GM21737 (cell line): ENCODE data around the gene STXBP5.
A peak's percentile ranks its signal among the peaks of the same experiment; 100 is the strongest.

Experiments
- ATAC-seq: cut with Tn5 transposase; IDR thresholded peaks from one replicate; pipeline ENCODE4 v1.9.1; 2021; ENCODE audit warnings: mild to moderate bottlenecking, moderate library complexity; ENCODE audit not compliant: unreplicated experiment

The STXBP5 gene

DNA sequence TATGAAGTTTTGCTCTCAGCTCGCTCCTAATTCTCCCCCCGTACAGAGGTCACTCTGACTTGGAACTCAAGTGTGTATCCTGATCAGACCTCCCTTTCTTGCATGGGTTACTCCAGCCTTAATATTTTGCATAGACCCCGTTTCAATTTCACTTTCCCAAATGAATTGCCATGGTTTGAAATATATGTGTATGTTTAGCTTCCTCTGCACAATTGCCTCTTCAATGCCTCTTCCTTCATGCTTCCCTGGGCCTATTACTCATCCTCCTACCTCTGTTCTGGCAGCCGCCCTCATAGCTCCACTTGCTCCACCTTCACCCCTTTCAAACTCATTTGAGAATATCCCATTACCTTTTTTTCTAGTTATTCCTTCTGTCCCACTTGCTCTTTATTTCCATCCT, 214.3 kb downstream of the STXBP5 start:
- ATAC-seq: peak; percentile 75

DNA sequence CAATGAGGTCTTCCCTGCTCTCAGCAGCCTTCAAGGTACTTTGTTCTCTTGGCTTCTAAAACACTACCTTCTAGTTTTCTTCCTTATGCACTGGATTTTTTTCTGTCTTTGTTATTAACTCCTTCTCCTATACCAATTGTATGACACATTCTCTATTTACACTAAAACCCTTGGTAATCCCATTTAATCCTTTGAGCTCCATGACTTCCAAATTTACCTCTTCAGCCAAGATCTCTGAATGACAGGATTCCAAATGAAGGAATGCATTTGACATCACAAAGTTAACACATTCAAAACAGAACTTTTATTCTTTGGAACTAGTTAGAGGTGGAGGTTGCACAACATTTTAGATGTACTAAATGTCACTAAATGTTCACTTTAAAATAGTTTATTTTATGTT, 217.7 kb downstream of the STXBP5 start:
- ATAC-seq: no peak

DNA sequence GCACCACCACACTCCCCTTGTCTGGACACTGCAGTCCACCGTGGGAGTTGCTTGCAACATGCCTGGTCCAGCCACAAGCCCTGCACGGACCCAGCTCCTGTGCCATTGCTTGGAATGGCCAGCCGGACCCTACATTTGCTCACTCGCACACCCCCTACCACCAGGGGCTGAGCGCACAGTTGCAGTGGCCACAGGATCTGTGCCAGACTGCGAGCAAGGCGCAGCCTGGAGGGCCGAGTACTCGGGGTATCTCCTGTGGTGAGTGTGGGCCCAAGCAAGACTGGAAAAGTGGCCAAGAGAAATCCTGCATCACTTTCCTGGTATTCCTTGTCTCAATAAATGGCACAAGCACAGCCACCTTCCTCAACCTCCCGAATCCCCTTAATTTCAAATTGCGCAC, 218.9 kb downstream of the STXBP5 start:
- ATAC-seq: no peak

DNA sequence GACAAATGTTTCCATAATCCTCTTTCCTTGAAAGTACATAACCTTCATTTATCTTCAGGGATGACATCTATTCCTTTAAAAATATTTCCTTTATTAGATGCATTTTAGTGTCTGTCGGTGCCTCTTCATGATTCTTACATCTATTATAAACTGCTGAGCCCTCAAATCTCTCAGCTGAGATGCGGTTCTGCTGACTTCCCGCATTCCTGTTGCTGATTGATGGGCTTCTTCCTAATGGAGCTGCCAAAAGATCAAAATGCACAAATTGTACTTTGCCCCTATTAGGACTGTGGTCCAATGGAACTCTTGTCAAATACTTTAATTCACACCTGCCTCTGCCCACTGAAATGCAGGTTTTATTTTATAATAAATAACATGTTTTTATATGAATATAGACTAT, 225.6 kb downstream of the STXBP5 start:
- no peak for ATAC-seq

DNA sequence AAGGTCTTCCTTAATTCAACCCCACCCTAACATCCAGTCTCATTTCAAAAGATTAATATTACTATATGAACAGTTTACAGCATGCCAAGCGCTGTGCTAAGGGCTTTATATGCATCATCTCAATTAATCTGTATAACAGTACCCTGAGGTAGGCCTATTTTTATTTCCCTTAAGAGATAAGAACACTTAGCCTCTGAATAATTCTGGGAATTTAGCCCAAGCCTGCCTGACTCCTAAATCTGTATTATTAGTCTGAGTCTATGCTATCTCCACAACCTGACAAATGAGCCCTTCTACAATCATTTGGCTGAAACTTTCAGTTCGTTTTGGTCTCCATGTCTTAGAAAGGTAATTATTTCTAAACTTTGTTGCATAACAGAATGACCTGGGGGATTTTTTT, 226.6 kb downstream of the STXBP5 start:
- ATAC-seq: no peak

DNA sequence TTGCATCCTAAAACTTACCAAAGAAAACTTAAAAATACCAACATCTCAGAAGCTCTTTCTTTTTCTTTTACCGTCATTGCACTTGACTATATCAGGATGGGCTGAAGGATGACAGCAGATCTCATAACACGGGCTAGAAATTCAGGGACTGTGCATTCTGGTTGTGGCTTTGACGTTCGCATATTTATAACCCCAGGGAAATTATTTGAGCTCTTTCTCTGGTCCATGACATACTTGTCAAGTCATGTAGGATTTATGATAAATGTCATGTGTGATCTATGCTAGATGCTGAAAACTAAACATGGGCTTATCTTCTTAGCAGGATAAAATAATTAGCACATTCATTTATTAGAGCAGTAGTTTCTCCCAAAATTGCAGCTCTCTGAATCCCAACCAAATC, 229.9 kb downstream of the STXBP5 start:
- no peak for ATAC-seq

GRCh38 chr6:147434516-147434915, 230.3 kb downstream of the STXBP5 start:
- ATAC-seq: no peak

GRCh38 chr6:147437615-147438014, 233.4 kb downstream of the STXBP5 start:
- ATAC-seq: no peak

DNA sequence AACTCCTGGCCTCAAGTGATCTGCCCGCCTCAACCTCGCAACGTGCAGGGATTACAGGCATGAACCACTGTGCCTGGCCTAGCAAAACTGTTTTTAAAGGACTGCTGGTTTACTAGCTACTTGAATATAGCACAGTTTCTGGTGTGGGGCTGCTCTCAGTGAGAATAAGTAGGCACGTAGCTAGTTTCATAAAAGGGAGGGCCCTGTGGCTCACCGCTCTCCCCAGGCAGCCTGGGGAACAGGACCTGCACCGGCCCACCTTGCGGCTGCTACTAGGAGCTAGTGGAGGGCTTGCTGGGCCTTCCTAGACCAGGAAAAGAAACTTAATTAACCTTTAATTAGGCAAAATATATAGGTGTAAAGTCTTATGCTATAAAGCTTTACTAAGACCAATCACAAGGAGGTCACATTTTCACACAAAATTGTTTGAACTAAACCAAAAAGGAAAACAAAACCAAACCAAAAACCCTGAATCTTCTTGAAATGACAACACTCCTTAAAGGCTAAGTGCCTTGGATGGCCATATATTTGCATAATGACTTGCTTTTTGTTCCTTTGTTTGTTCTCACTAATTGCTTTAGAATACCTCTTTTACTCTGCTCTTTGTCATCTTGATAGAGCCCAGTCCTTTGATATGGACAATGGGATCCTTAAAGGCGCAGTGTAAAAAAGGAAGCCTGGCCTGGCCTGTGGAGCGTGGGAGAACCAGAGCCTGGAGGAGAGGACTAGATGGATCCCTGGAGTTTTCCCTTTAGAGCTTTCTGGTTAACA, 234.7 kb downstream of the STXBP5 start:
- ATAC-seq: no peak
